IMR-90 (cell line): ENCODE data around the gene XKR7. TPM values are rescaled to one million over a fixed set of nuclear protein-coding genes. Genes with fewer than 3 reads are reported as not detected.

Experiments used
- ATAC-seq: fragments of 200-7000 bp; cut with Tn5 transposase; 2 replicates; pipeline ENCODE4 v1.9.1; 2020; ENCODE audit warnings: low read depth, mild to moderate bottlenecking, moderate library complexity
- BruUV-seq: library from RNA; stranded (reverse); fragments of 400-500 nt; replicated peaks from 2 replicates; lab custom pipeline; 2021; lab: Mats Ljungman, UMichigan
- CTCF ChIA-PET: fragments of 300-600 bp; formaldehyde crosslinking; extraction: SDS; loops from one replicate; lab custom pipeline; 2021; ENCODE audit warnings: antibody characterized with exemption; lab: Yijun Ruan, JAX
- POLR2A ChIA-PET: fragments of 300-600 bp; sonication (Branson Sonifier 250); formaldehyde crosslinking; loops from one replicate; lab custom pipeline; 2022; ENCODE audit warnings: antibody characterized with exemption; ENCODE audit not compliant: unreplicated experiment; lab: Charles Lee
- DNase-seq: peaks from one replicate; pipeline ENCODE4 v3.0.0; 2013
- H2AFZ ChIP-seq: replicated peaks from 2 replicates; pipeline ENCODE3; 2013; ENCODE audit warnings: low read length, mild to moderate bottlenecking; ENCODE audit not compliant: poor library complexity
- H2AK5ac ChIP-seq: 2 replicates; pipeline ENCODE4 v1.6.1; 2013; ENCODE audit warnings: low read depth, low read length, inconsistent platforms
- H2AK9ac ChIP-seq: replicated peaks from 2 replicates; pipeline ENCODE3; 2013; ENCODE audit warnings: mild to moderate bottlenecking, low read depth, low read length, moderate library complexity; ENCODE audit not compliant: poor library complexity
- H2BK120ac ChIP-seq: 2 replicates; pipeline ENCODE4 v1.6.1; 2013; ENCODE audit warnings: low read depth, low read length, inconsistent platforms
- H2BK15ac ChIP-seq: 3 replicates; pipeline ENCODE4 v1.6.1; 2013; ENCODE audit warnings: low read depth, low read length, inconsistent platforms
- H2BK20ac ChIP-seq: 2 replicates; pipeline ENCODE4 v1.6.1; 2013; ENCODE audit warnings: low read depth, mild to moderate bottlenecking, inconsistent platforms, low read length, moderate library complexity
- H2BK5ac ChIP-seq: 2 replicates; pipeline ENCODE4 v1.6.1; 2013; ENCODE audit warnings: mild to moderate bottlenecking, low read depth, low read length, inconsistent platforms; ENCODE audit not compliant: poor library complexity, severe bottlenecking
- H3K14ac ChIP-seq: replicated peaks from 2 replicates; pipeline ENCODE4 v1.6.1; 2013; ENCODE audit warnings: low read depth, low read length, inconsistent platforms
- H3K18ac ChIP-seq: 2 replicates; pipeline ENCODE4 v1.6.1; 2013; ENCODE audit warnings: low read depth, low read length, control low read depth
- H3K23ac ChIP-seq: 2 replicates; pipeline ENCODE4 v1.6.1; 2013; ENCODE audit warnings: low read depth, low read length, inconsistent platforms
- H3K27ac ChIP-seq: 2 replicates; pipeline ENCODE4 v1.5.1; 2013; ENCODE audit warnings: mild to moderate bottlenecking, control low read depth, low read length; ENCODE audit not compliant: insufficient read depth
- H3K27me3 ChIP-seq: 2 replicates; pipeline ENCODE4 v1.6.1; 2013; ENCODE audit warnings: low read length; ENCODE audit not compliant: control insufficient read depth, insufficient read depth
- H3K36me3 ChIP-seq: 2 replicates; pipeline ENCODE4 v1.6.1; 2013; ENCODE audit warnings: low read length, mixed read lengths; ENCODE audit not compliant: control insufficient read depth, insufficient read depth
- H3K4ac ChIP-seq: 2 replicates; pipeline ENCODE4 v1.6.1; 2013; ENCODE audit warnings: low read depth, low read length, inconsistent platforms
- H3K4me1 ChIP-seq: 2 replicates; pipeline ENCODE4 v1.6.1; 2013; ENCODE audit warnings: low read length, mixed read lengths; ENCODE audit not compliant: control insufficient read depth, insufficient read depth
- H3K4me2 ChIP-seq: 2 replicates; pipeline ENCODE4 v1.6.1; 2013; ENCODE audit warnings: low read depth, mild to moderate bottlenecking, control low read depth, low read length, moderate library complexity
- H3K4me3 ChIP-seq: 2 replicates; pipeline ENCODE4 v1.5.1; 2013; ENCODE audit warnings: low read depth, mild to moderate bottlenecking, control low read depth, low read length, moderate library complexity; ENCODE audit not compliant: insufficient read depth
- H3K56ac ChIP-seq: 2 replicates; pipeline ENCODE4 v1.6.1; 2013; ENCODE audit warnings: low read length, inconsistent platforms; ENCODE audit not compliant: insufficient read depth; ENCODE audit errors: extremely low read depth
- H3K79me1 ChIP-seq, 2 experiments: 2 replicates each; pipeline ENCODE4 v1.6.1; 2013; ENCODE audit warnings: low read length in 2 of 2, inconsistent platforms in 1 of 2, low read depth in 1 of 2
- H3K9ac ChIP-seq: 2 replicates; pipeline ENCODE4 v1.6.1; 2013; ENCODE audit warnings: low read depth, low read length, control low read depth
- H3K9me1 ChIP-seq: 2 replicates; pipeline ENCODE4 v1.6.1; 2013; ENCODE audit warnings: low read length, inconsistent platforms; ENCODE audit not compliant: insufficient read depth
- H3K9me3 ChIP-seq: 2 replicates; pipeline ENCODE4 v1.6.1; 2013; ENCODE audit warnings: low read length; ENCODE audit not compliant: control insufficient read depth, insufficient read depth
- H4K20me1 ChIP-seq: 2 replicates; pipeline ENCODE4 v1.6.1; 2013; ENCODE audit warnings: low read length, inconsistent platforms; ENCODE audit not compliant: insufficient read depth
- H4K5ac ChIP-seq: 2 replicates; pipeline ENCODE4 v1.6.1; 2013; ENCODE audit warnings: mild to moderate bottlenecking, low read depth, low read length, control low read depth
- H4K8ac ChIP-seq, 2 experiments: 2 replicates each; pipeline ENCODE4 v1.6.1; 2013; ENCODE audit warnings: low read depth in 2 of 2, low read length in 2 of 2, control low read depth in 1 of 2, inconsistent platforms in 1 of 2
- H4K91ac ChIP-seq: 2 replicates; pipeline ENCODE4 v1.6.1; 2013; ENCODE audit warnings: low read depth, low read length, inconsistent platforms; ENCODE audit not compliant: insufficient read depth
- CEBPB ChIP-seq: IDR thresholded peaks from 2 replicates; pipeline ENCODE4 v1.6.1; 2012; ENCODE audit warnings: low read depth, low read length, improper control_type of control experiment
- CHD1 ChIP-seq: IDR thresholded peaks from 2 replicates; pipeline ENCODE4 v1.6.1; 2012; ENCODE audit warnings: low read depth, low read length, improper control_type of control experiment
- ELK1 ChIP-seq: fragments of 150-350 bp; IDR thresholded peaks from 2 replicates; pipeline ENCODE4 v1.6.1; 2016; ENCODE audit warnings: low read depth, mild to moderate bottlenecking, low read length, moderate library complexity, borderline replicate concordance
- FOS ChIP-seq: fragments of 150-350 bp; IDR thresholded peaks from 2 replicates; pipeline ENCODE4 v1.6.1; 2016; ENCODE audit warnings: low read depth, low read length
- MAFK ChIP-seq: IDR thresholded peaks from 2 replicates; pipeline ENCODE4 v1.6.1; 2012; ENCODE audit warnings: low read depth, low read length, improper control_type of control experiment
- MAZ ChIP-seq: IDR thresholded peaks from 2 replicates; pipeline ENCODE4 v1.6.1; 2012; ENCODE audit warnings: low read depth, mild to moderate bottlenecking, low read length, improper control_type of control experiment, moderate library complexity, borderline replicate concordance
- MXI1 ChIP-seq: IDR thresholded peaks from 2 replicates; pipeline ENCODE4 v1.6.1; 2012; ENCODE audit warnings: low read depth, mild to moderate bottlenecking, low read length, moderate library complexity, borderline replicate concordance
- NFE2L2 ChIP-seq: fragments of 150-350 bp; IDR thresholded peaks from 2 replicates; pipeline ENCODE4 v1.6.1; 2016; ENCODE audit warnings: low read depth, mild to moderate bottlenecking, low read length
- POLR2A ChIP-seq: IDR thresholded peaks from 2 replicates; pipeline ENCODE4 v1.6.1; 2012; ENCODE audit warnings: mild to moderate bottlenecking, low read depth, low read length
- RAD21 ChIP-seq: IDR thresholded peaks from 2 replicates; pipeline ENCODE4 v1.6.1; 2012; ENCODE audit warnings: low read length, improper control_type of control experiment
- RCOR1 ChIP-seq: IDR thresholded peaks from 2 replicates; pipeline ENCODE4 v1.6.1; 2012; ENCODE audit warnings: mild to moderate bottlenecking, low read length, improper control_type of control experiment; ENCODE audit not compliant: insufficient replicate concordance
- RFX5 ChIP-seq: IDR thresholded peaks from 2 replicates; pipeline ENCODE4 v1.8.0; 2012; ENCODE audit warnings: low read depth, mild to moderate bottlenecking, low read length, moderate library complexity
- SMC3 ChIP-seq: fragments of 150-350 bp; IDR thresholded peaks from 2 replicates; pipeline ENCODE4 v1.6.1; 2016; ENCODE audit warnings: low read depth, mild to moderate bottlenecking, antibody characterized with exemption, low read length, moderate library complexity
- USF2 ChIP-seq: fragments of 150-350 bp; IDR thresholded peaks from 2 replicates; pipeline ENCODE4 v1.6.1; 2017; ENCODE audit warnings: mild to moderate bottlenecking, antibody characterized with exemption, low read length, low read depth
- WGBS, 2 experiments: methylation state at CpG; one replicate each; pipeline versions ENCODE4 v1.1.5 to v1.1.7; 2013; ENCODE audit warnings: missing lambda C conversion rate in 2 of 2; ENCODE audit not compliant: insufficient read length in 1 of 2; ENCODE audit errors: extremely low coverage in 2 of 2; 5-methylcytosine and 5-hydroxymethylcytosine counted together
- dilution Hi-C: fragments of 300-500 bp; cut with HindIII; formaldehyde crosslinking; loops from one replicate; pipeline ENCODE4 v1.14.3; 2018; ENCODE audit warnings: low sequenced_read_pairs; ENCODE audit not compliant: unreplicated experiment
- in situ Hi-C: fragments of 300-500 bp; cut with MboI; formaldehyde crosslinking; loops from 3 replicates; pipeline ENCODE4 v1.14.3; 2019; ENCODE audit warnings: low sequenced_read_pairs, inconsistent platforms, mixed read lengths
- intact Hi-C: fragments of 100-400 bp; cut with micrococcal nuclease; formaldehyde crosslinking; loops from 2 replicates; pipeline ENCODE4 v1.10.0; 2022
- polyA plus RNA-seq, 3 experiments: library from polyadenylated mRNA; depleted of rRNA; stranded (reverse); fragments of >200 nt; gene quantifications; 2 replicates each; pipeline ENCODE4 v1.2.3, GENCODE V29; 2012; ENCODE audit warnings: low replicate concordance in 1 of 3
- total RNA-seq: library from RNA; depleted of rRNA; stranded (reverse); fragments of >200 nt; gene quantifications from 2 replicates; pipeline ENCODE4 v1.2.3, GENCODE V29; 2012
- TF ChIP-seq, protein P1 (sequence below): conservative IDR thresholded peaks from 2 replicates; pipeline ENCODE4 v1.5.1; 2012; ENCODE audit warnings: mild to moderate bottlenecking, low read depth, low read length, improper control_type of control experiment

Gene XKR7
- total and polyA plus RNA-seq, 2 of the 4 experiments (the other 2 are of a cell fraction): not detected

- peak overlapping the region; percentile 86 for H2AFZ ChIP-seq
- no peak overlapping the region for H2BK120ac ChIP-seq
- H4K20me1 ChIP-seq: no peaks in the 10 kb centered on the region
- CTCF ChIA-PET: no interaction called here
- H3K56ac ChIP-seq: no peak overlapping the region
- H4K5ac ChIP-seq: no peak overlapping the region
- H3K27me3 ChIP-seq: peaks cover 65% of the 10 kb centered on the region
- no peak overlapping the region for H2BK15ac ChIP-seq
- POLR2A ChIA-PET: no interaction called here
- intact Hi-C loops: no loop called here
- 1% methylated on average over 44 of the region's 67 CpGs; no CpG with 5 or more reads in 1 of the 2 experiments for WGBS, 2 experiments
- H3K4me1 ChIP-seq: no peaks in the 10 kb centered on the region
- no peak overlapping the region for H3K18ac ChIP-seq
- no peak overlapping the region for H3K23ac ChIP-seq
- no peak overlapping the region for H2BK20ac ChIP-seq
- no peak overlapping the region for H3K14ac ChIP-seq
- DNase-seq (no peak), ATAC-seq (peak; percentile 40)
- no peak overlapping the region for H3K9ac ChIP-seq
- no peaks in the 10 kb centered on the region for H3K79me1 ChIP-seq
- peaks cover 2% of the 10 kb centered on the region; the same call in 1 of the 2 replicates for H3K9me3 ChIP-seq
- no TSS peak for BruUV-seq
- no peak overlapping the region for H2AK9ac ChIP-seq
- H3K27ac ChIP-seq: no peak overlapping the region
- H2AK5ac ChIP-seq: no peak overlapping the region
- H3K9me1 ChIP-seq: no peaks in the 10 kb centered on the region
- H3K4me3 ChIP-seq: no peak overlapping the region
- H3K4ac ChIP-seq: no peak overlapping the region
- no peaks in the 10 kb centered on the region for H3K36me3 ChIP-seq
- no peak overlapping the region for H2BK5ac ChIP-seq
- dilution Hi-C loops: no loop called here
- H4K91ac ChIP-seq: no peak overlapping the region
- no peak overlapping the region for H3K4me2 ChIP-seq
- in situ Hi-C loops: no loop called here
- H4K8ac ChIP-seq: no peak overlapping the region
- TF ChIP-seq MXI1 (no peak), ELK1 (no peak), CEBPB (no peak), NFE2L2 (no peak), CHD1 (no peak), FOS (no peak), MAZ (no peak), RAD21 (no peak), SMC3 (no peak), RCOR1 (no peak), POLR2A (no peak), RFX5 (no peak), USF2 (no peak), MAFK (no peak)
- TF ChIP-seq, protein P1, sequence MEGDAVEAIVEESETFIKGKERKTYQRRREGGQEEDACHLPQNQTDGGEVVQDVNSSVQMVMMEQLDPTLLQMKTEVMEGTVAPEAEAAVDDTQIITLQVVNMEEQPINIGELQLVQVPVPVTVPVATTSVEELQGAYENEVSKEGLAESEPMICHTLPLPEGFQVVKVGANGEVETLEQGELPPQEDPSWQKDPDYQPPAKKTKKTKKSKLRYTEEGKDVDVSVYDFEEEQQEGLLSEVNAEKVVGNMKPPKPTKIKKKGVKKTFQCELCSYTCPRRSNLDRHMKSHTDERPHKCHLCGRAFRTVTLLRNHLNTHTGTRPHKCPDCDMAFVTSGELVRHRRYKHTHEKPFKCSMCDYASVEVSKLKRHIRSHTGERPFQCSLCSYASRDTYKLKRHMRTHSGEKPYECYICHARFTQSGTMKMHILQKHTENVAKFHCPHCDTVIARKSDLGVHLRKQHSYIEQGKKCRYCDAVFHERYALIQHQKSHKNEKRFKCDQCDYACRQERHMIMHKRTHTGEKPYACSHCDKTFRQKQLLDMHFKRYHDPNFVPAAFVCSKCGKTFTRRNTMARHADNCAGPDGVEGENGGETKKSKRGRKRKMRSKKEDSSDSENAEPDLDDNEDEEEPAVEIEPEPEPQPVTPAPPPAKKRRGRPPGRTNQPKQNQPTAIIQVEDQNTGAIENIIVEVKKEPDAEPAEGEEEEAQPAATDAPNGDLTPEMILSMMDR: no peak
These were observed 50.6 kb downstream of the XKR7 start for GRCh38 chr20:32018269-32019155.
